ENCODE data around the gene NACC1.

NACC1 gene

DNA sequence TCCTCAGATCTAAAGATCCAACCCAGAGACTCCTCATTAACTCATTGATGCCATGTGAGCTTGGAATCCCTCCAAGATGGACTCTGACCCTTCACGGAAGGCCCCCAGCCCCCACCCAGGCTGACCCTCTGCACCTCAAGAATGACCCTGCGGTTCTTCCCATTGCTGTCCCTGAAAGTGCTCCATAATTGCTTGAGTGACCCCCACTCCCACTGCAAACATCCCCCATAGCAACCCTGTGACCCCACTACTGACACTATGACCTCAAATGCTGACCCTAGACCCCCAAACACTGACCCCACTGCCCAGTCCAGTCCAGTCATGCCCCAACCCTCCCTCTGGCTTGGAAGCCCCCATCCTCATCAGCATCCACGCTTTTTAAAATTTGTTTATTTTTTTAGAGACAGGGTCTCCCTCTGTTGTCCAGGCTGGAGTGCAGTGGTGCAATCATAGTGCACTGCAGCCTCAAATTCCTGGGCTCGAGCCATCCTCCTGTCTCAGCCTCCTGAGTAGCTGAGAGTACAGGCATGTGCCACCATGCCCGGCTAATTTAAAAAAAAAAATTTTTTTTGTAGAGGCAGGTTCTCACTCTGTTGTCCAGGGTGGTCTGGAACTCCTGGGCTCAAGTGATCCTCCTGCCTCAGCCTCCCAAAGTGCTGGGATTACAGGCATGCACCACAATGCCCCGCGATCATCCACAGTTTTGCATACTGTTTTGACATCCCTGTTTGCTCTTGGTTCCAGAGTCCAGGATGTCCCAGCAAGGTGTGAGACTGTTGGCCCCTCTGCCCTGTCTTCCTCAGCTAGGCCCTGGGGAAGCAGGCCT is 16.3 kb upstream of the NACC1 start:
- no peak for DNase-seq

DNA sequence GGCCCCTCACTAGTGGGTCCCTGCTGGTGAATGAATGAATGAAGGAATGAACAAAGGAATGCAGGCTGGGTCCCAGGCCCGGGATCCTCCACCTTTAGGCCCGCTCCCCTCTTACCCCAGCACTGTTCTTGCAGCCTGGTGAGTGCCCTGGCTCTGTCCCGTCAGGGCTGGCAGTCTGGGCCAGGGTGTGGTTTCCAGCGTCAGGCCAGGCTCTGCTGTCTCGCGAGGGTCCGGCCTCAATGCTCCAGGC is 15.7 kb upstream of the NACC1 start:
- no peak for DNase-seq

DNA sequence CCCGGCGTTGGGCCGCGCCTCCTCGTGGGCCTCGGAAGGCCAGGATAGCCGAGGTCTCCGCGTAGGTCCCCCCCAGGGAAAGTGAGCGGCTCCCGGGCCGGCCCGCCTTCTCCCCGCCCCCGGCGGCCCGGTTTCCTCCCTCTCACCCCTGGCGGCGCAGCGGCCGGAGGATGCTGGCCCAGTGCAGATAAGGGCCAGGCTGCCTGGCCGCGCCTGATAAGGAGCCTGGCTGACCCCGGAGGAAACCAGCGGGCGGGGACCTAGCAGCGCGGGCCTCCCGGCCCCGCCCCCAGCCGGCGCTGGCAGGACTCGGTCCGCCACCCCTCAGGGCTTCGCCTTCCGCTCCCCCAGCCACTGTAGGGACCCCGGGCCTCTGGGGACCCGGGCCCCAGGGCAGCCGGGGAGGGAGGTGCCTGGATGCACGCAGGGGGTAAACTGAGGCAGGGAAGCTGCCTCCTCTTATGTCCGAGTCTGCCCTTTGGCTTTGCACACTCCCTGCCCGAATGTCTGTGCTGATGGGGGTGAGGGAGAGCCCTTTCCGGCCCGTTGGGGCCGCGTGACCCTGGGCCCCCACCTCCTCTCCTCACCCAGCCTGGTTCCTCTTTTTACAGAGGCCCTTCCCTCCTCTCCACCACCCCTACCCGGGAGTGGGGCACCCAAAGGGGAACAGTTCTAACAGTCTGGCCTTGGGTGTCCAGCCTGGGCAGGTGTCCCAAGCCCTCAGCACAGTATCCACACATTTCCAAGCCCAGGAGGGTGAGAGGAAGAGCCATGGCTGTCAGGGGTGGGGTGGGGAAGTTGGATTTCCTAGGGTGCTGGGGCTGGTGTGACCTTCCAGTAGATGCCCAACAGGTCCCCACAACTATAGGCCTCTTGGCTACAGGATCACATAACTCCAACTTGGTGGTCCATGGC is 15.1 kb upstream of the NACC1 start, which contains the start of gene LYL1:
Gene LYL1, minus strand, starts transcription at position 193 of the 915 bp plus-strand sequence. CDS start 1,687 bp downstream, outside the sequence.
- peak; percentile 30 for DNase-seq

DNA sequence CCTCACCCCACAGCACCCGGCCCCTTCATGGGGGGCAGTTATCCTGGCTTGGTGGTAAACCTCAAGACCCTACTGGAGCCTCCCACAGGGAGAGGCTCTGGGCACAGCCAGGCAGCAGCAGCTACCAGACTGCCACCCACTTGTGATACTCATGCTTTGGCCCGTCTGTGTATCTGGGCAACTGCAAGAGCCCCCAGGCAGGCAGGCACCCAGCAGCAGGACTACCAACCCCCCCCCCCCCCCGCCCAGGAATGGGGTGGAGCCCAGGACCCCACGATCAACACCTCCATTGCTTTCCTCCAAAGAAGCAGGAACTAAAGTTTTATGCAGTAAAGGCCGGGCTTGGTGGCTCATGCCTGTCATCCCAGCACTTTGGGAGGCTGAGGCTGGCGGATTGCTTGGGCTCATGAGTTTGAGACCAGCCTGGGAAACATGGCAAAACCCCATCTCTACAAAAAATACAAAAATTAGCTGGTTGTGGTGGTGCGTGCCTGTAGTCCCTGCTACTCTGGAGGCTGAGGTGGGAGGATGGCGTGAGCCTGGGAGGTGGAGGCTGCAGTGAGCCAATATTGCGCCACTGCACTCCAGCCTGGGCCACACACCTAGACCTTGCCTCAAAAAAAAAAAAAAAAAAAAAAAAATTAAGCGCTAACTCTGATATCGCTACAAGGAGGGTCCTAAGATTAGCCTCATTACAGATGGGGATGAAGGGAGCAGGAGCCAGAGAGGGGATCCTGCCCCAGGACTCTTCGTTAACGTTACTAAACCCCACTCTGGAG is 14.3 kb upstream of the NACC1 start:
- DNase-seq = no peak

DNA sequence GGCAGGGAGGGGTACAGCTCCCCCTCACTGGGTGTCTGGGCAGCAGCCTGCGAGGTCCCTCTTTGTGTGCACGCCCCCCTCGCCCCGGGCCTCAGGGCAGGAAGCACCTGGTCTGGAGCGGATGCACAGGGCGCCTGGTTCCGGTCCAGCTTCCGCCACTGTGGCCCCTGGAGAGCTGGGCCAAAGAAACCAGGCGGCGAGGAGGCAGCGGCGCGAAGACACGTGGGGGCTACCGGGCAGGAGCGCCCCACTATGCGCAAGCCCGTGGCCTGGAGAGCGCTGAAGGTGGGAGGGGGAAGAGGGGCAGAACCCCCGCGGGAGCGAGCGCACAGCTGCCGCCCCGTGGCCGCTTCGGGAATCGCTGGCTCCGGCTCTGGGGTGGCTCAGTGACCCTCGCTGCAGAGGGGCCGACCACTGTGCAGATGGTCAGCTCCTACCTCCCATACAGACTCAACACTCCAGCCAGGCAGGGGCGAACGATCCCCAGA is 13.7 kb upstream of the NACC1 start:
- DNase-seq = no peak

DNA sequence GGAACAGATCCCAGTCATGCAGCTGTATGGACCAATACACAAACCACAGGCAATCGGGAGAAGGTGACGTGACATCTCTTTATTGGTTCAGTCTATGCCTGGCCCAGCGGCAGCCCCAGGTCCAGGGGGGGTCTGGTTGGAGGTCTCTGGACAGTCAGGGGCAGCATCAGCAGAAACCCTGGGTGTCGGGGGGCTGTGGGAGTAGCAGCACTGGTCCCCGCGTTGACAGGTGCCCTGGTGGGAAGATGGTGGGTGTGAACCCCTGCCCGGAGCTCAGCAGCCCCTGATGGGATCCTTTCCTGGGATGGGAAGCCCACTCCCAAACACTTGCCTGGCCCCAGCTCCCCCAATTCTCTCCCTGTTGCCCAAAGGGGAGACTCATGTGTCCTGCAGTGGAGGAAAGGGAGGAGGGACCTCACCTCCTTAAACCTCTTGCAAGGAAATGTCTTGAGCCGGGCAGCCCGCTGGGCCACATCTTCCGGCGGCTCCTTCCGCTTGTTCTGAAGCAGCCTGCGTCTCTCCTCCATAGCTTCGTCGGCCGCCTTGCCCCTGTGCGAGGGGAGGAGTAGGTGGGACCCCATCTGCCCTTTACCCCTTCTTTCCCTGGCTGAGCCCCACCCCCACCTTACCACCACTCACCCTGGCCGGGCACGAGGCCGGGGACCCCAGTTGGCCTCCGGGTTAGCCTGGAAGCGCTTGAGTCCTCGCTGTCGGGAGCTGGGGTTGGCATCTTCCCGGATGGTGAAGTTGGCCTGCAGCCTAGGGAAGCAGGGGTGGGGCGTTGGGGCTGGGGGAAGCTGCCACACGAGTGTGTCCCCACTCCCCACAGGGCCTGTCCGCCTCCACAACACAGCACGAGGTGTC is 13.0 kb upstream of the NACC1 start:
- DNase-seq = no peak

DNA sequence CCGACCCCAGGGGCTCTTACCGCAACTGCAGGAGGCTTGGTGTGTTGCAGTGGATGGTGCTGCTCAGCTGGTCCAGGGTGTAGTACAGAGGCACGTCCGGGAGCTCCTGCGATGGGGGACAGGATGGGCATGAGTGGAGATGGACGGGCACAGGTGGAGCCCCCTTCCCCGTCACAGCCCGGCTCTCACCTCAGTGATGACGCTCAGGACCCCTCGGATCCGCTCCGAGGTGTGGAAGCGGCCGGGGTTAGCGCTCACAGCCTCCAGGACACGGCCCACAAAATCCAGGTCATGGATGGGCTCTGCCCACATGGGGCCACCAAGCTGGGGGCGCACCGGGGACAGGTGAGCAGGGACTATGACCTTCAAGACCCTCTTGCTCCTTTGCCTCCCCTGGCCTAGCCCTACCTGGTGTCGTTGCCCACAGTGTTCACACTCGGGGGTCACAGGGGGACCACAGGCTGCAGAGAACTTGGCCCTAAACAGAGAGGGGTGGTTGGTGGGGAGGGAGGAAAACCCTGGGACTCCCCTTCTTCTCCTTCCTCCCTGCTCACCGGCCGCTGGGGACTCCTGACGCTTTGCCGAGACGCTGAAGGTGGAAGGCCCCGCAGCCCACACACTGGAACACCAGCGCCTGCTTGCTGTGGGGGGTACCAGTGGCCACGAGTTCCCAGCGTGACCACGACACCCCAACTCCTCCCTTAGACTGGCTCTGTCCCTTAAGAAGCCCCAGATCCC is 8.5 kb upstream of the NACC1 start:
- no peak for DNase-seq

DNA sequence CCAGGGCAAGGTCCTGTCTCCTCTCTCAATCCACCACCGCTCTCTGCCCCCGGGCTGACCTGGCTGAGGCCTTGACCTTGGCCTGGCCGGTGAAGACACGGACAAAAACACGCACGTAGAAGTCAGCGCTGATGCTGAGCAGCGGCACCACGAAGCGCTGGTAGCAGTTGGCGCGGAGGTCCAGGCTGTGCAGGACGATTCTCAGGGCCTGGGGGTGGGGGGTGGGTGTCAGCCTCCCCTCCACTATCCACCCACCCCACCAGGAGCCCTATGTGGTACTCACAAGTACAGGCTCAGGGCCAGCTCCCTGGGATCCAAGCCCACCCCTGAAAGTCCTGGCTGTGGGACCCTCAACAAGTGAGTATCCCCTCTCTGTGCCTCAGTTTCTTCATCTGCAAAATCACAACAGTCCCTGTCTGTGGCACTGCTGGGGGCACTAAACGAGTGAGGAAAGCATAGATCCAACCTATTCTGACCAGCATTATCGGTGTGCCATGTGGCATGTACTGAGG is 7.9 kb upstream of the NACC1 start:
- DNase-seq = no peak

DNA sequence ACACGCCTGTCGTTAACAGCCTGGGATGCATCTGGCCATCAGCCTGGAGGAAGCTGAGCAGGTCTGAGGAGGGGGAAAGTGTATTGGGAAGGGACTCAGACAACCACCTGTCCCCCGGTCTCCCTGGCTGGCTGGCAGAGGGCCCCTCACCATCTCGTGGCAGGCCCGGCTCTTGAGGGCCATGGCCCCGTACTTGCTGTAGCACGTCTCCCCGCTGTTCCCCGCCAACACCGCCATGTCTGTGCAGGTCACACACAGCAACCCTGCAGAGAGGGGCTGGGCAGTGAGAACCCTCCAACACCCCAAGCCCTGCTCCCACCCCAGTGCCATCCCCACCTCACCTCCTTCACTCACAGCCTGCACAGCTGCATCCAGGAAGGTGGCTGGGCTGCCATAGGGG is 5.5 kb upstream of the NACC1 start:
- no peak for DNase-seq

DNA sequence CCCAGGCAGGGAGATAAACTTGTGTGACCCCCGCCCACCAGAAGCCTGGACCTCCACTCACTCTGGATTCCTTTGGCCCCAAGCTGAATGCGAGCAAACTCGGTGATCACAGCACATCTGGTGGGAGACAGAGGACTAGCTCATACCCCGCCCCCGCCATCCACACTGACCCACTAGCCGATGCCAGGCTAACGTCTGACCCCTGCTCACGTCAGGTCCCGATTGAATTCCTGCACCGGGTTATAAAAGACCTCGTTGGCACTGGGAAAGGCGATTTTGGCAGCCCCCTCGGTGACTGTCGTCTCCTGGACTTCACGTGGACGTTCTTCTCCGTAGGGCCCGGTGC is 2.2 kb upstream of the NACC1 start:
- DNase-seq = no peak

DNA sequence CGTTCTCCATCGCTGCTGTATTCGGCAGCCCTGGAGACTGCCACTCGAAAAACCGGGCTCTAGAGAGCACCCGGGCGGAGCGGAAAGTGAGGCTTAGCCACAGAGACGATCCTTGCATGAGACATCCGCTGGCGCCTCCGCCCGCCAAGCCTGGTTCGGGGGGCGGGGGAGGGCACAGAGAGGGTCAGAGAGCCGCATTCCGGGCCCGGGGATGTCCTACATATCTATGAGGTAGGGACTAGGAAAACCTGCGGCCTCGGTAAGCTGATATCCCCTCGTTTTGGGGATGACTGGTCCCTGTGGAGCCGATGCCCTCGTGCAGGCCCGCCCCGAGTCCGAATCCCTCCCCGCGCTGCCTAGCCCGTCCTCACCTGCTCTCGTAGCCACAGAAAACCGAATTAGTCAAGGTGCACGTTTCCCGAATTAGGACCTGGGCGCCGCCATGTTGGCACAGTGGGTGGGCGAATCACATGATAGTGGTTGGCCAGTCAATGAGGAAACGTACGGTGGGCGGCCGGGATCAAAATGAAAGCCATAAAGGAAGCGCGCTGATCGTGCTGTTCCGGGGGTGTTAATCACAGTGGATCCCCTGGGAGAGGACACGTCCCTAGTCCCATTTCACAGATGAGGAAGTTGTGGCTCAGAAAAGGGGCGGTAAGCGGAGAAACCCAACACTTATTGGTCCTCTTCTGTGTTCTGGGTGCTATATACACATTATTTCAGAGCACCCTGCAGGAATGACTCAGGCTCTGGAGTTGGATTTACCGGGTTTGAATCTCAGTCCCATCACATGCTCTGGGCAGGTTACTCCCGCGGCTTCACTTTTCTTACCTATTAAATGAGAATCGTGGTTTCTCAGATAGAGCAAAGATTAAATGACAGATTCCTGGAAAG is 1.5 kb upstream of the NACC1 start, which contains the start of gene TRMT1:
Gene TRMT1, minus strand, starts transcription at position 459 of the 894 bp plus-strand sequence. Its CDS starts 341 bp downstream, at position 118.
- DNase-seq = peak; percentile 76

DNA sequence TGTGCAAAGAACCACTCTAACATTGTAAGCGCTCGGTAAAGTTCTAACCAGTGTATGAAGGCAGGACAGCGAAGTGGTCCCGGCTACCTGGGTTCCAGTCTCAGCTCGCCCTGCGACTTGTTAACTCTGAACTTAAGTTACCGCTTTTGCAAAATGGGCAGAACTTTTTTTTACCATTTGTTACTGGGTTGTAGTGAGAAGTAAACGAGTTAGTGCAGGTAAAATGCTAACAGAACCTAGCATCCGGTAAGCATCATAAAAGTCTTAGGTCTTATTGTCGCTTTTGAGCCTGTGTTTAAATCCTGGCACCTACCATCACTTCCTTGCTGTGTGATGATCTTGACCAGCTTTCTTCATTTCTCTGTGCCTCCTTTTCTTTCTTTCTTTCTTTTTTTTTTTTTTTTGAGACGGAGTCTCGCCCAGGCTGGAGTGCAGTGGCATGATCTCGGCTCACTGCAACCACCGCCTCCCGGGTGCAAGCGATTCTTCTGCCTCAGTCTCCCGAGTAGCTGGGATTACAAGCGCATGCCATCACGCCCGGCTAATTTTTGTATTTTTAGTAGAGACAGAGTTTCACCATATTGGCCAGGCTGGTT is 790 bp upstream of the NACC1 start:
- no peak for DNase-seq

DNA sequence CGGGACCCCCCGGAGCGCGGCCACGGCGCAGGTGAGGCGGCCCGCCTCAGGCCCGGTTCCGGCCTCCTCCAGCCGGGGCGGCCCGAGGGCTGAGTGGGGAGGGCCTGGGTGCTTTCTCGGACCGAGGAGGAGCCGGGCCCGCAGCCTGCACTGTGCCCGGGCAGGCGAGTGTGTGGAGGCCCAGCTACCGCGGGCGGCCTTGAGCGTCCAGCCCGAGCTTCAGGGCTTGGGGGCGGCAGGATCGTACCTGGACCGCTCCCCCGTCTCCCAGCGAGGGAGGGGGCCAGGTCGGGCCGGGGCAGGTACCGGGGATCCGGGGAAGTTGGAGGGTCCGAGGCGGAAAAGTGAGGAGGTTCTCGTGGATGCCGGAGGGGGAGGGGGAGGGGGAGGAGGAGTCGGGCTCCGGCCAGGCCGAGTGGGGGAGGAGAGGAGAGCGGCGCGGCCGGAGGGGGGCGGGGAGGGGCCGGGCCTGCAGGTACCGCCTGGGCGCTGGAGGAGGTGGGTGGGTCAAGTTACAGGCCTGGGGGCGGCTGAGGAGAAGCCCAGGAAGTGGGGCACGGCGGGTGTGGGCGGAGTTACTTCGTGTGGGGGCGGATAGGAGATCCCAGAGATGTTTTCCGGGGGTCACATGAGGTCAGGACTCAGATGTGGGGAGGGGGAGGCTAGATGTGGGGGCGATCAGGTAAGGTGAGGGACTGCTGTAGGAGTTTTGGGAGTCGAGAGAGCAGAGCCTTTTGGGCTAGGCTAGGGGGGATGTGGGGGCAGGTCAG is 545 bp downstream of the NACC1 start:
- no peak for DNase-seq

DNA sequence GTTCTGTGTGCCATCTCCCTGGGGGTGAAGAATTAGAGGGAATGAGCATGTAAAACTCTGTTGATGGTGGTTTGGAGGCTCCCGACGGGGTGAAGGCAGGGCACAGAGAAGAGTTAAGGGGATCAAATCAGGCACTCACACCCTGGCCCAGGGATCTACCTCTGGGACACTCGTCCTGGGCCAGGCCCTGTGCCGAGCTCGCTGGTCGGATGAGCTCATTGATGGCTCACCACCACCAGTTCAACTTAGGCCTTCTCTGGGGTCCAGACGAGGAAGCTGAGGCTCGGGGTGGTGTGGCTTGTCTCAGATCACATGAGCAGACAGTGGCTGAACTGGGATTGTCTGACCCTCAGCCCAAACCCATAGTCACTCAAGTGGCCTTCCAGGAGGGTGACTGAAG is 1.6 kb downstream of the NACC1 start:
- no peak for DNase-seq

DNA sequence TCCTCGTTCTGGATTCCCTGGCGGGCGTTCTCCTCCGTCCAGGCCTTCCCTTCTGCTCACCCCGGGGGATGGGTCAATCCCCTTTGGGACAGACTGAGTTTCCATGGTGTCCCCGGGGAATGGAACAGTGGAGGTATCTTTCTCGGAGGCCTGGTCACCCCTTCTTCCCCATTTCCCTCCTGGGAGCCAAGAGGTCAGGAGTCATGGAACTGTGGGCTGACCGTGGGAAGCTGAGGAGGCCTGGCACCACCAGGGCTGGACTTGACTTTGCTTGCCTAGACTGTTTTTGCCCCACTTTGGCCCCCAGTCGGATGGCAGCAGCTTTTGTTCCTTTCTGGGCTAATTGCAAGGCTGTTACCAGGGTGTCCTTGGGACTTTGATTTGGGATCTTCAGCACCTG is 2.0 kb downstream of the NACC1 start:
- no peak for DNase-seq

DNA sequence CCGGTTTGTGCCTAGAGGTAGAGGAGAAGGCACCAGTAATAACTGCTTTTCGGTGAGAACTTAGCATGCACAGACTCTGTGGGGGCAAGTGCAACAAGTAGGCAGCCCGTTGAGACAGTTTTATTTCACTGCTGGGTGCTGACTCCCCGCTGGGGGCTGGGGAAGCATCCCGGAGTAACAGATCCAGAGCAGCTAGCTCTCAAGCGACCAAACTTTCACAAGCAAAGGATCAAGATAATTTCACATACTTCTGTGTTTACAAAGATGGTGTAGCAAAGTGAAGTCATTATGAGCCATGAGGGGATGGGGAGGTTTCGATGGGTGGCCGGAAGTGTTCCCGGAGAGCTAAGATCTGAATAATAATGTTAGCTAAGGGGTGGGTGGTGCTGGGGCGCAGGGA is 2.8 kb downstream of the NACC1 start:
- no peak for DNase-seq

DNA sequence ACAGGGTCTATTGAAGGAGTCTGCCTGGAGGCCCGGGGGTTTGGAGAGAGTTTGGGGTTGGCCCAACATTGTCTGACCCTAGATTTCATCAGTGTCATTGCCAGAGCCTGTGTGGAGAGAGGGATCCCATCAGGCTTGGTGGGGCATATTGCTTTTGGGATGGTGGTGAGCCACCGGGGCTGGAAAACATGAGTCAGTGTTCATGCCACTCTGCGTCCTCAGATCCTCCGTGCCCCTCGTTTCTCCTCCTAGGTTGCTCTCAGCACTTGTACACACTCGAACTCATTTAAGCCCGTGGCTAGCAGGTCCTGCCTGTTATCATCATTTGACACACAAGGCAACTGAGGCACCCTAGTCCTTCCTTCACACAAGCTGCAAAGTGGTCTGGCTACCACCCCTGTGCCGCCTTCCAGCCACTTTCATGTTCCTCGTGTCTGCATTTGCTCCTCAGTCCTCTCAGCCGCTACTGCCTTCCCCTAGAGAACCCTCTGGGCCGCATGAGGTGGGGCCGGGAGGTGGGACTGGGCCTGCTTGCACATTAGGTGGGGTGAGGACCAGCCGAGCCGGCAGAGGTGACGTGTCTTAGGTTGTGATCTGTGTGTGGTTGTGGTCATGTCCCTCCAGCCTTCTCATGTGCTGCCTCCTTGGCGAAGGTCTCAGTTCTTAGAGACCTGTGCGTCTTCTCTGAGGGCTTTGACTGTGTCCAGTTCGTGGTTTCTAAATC is 3.6 kb downstream of the NACC1 start:
- DNase-seq = no peak

DNA sequence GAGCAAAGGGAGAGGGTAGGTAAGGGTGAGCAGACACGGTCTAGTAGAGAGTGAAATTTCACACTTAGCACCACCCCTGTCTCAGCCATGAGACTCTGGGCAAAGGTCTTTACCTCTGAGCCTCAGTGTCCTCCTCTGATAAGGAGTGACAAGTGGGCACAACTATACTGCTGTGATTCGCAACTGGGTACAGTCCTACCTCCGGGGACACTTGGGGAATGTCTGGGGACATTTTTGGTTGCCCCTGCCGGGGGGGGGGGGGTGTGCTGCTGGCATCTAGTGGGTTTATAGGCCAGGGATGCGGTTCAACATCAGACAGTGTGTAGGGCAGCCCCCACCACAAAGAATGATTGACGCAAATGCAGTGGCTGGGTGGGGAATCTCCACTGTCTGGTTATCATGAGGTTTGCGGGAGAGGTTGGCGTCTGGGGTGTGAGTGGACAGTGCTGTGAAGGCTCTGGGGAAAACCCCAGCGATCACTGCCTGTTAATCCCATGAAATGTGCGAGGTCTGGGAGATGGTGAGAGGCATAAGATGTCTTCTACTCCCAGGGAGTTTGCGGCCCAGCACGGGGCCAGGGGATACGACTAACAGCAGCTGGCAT is 4.3 kb downstream of the NACC1 start:
- DNase-seq = no peak

All from T1000 (cell line).